ENCODE data around the gene TMEM179.
A peak's percentile ranks its signal among the peaks of the same experiment; 100 is the strongest.
"Not testable (repeated sequence)": the region's sequence is repeated elsewhere in the genome, so short reads cannot be mapped to it uniquely, and the experiment has no call there.

TMEM179 gene

DNA sequence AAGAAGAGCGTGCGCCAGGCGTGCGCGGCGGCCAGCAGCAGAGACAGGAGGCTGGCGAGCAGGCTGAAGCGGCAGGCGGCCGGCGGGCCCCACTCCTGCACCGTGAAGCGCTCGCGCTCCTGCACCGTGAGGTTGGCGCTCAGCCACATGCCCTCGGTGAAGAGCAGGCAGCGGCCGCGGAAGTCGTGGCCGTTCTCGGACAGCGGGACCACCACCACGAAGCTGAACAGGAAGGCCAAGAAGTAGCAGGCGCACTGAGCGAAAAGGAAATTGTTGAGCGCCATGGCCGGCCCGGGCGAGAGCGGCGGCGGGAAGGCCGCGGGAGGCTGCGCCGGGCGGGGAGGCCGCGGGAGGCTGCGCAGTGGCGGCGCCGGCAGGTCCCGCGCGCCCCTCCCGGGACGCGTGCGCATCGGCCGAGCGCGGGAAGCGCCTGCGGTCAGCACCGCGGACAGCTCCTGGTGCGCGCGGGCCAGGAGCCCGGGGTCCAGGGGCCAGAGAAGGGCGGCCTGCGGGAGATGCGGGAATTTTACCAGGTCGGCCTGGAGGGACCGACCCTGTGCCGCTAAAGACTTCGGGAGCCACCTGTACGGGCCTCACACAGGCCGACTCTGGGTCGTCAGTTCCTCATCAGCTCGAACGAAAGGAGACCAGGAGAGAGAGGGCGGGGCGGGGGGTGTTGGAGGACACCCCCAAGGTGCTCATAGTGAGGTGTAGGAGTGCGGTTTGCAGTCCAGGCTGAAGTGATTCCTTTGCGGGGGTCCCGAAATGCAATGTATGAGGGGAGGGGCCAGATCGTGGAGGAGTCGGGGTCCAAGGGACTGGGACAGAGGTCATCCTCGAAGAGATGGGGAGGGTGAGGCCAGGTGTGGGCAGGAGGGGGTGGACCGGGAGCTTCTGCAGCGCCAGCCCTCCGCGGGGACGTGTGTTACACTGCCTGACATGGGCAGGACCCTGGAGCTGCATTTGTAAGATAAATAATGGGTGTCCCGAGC is at the start of gene TMEM179:
TMEM179 (minus strand) TSS at position 315 of the 992 bp plus-strand sequence; CDS start at position 284, 31 bp downstream.
- Histone ChIP-seq H3K27ac (ENCODE audit: low read depth, low read length) (no peak within 1 kb of the TSS), H3K4me1 (ENCODE audit: control insufficient read depth, insufficient read depth, low read length) (no peaks in the 10 kb centered on the region), H3K36me3 (ENCODE audit: control insufficient read depth, insufficient read depth, low read length) (no peaks in the 10 kb centered on the region), H3K9ac (ENCODE audit: low read length) (no peak within 1 kb of the TSS), H3K4me3 (ENCODE audit: low read length) (peak within 1 kb of the TSS; percentile 31), H3K27me3 (ENCODE audit: control insufficient read depth, insufficient read depth, low read length) (peaks cover 20% of the 10 kb centered on the region)

DNA sequence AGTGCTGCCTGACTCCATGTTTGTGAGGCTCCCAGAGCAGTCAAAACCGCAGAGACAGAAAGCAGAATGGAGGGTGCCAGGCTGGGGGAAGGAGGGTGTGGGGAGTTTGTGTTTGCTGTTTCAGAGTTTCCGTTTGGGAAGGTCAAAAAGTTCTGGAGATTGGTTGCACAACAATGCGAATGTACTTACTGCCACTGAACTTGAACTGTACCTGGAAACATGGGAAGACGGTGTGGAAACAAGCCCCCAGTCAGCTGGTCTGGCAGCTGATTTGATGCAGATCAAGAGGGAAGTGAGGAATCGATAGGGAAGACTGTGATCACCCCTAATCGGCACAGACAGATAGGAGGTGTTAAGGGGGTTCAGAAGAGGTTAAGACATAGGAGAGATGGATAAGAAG is 49.5 kb upstream of the TMEM179 start:
- Histone ChIP-seq H3K9ac (ENCODE audit: low read length) (no peak overlapping the region), H3K4me1 (ENCODE audit: control insufficient read depth, insufficient read depth, low read length) (no peaks in the 10 kb centered on the region), H3K36me3 (ENCODE audit: control insufficient read depth, insufficient read depth, low read length) (no peaks in the 10 kb centered on the region), H3K27ac (ENCODE audit: low read depth, low read length) (no peak overlapping the region), H3K27me3 (ENCODE audit: control insufficient read depth, insufficient read depth, low read length) (no peaks in the 10 kb centered on the region), H3K4me3 (ENCODE audit: low read length) (no peak overlapping the region)

DNA sequence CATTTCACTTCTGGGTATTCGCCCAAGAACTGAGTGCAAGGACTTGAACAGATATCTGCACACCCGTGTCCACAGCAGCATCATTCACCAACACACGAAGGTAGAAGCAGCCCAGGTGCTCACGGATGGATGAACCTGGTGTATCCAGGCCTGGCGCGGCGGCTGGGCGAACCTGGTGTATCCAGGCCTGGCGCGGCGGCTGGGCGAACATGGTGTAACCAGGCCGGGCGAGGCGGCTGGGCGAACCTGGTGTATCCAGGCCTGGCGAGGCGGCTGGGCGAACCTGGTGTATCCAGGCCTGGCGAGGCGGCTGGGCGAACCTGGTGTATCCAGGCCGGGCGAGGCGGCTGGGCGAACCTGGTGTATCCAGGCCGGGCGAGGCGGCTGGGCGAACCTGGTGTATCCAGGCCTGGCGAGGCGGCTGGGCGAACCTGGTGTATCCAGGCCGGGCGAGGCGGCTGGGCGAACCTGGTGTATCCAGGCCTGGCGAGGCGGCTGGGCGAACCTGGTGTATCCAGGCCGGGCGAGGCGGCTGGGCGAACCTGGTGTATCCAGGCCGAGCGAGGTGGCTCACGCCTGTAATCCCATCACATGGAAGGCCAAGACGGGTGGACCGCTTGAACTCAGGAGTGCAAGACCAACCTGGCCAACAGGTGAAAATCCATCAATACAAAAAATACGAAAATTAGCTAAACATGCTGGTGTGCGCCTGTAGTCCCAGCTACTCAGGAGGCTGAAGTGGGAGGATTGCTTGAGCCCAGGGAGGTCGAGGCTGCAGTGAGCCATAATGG is 48.8 kb upstream of the TMEM179 start:
- not testable (repeated sequence) for H3K27ac ChIP-seq (ENCODE audit: low read depth, low read length); H3K36me3 ChIP-seq (ENCODE audit: control insufficient read depth, insufficient read depth, low read length); H3K27me3 ChIP-seq (ENCODE audit: control insufficient read depth, insufficient read depth, low read length); H3K4me3 ChIP-seq (ENCODE audit: low read length); H3K9ac ChIP-seq (ENCODE audit: low read length); H3K4me1 ChIP-seq (ENCODE audit: control insufficient read depth, insufficient read depth, low read length)

DNA sequence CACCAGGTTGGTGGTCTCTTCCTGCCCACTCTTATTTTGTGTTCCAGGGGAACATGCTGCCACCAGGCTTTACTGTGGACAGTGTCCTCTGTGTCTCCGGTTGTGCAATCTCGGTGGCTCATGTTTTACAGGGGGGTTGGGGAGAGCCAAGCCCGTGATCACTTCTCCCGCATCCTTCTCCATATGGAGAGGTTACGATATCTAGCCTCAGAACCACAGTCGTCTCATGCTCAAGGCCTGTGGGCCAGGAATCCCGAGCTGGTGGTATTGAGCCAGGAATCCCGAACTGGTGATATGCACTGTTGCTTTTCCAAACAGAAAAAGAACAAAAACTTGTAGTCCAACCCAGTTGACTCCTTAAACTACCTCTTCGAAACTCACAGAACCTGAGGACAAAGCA is 47.8 kb upstream of the TMEM179 start:
- Histone ChIP-seq H3K27me3 (ENCODE audit: control insufficient read depth, insufficient read depth, low read length) (no peaks in the 10 kb centered on the region), H3K4me3 (ENCODE audit: low read length) (no peak overlapping the region), H3K4me1 (ENCODE audit: control insufficient read depth, insufficient read depth, low read length) (no peaks in the 10 kb centered on the region), H3K9ac (ENCODE audit: low read length) (no peak overlapping the region), H3K36me3 (ENCODE audit: control insufficient read depth, insufficient read depth, low read length) (no peaks in the 10 kb centered on the region), H3K27ac (ENCODE audit: low read depth, low read length) (no peak overlapping the region)

DNA sequence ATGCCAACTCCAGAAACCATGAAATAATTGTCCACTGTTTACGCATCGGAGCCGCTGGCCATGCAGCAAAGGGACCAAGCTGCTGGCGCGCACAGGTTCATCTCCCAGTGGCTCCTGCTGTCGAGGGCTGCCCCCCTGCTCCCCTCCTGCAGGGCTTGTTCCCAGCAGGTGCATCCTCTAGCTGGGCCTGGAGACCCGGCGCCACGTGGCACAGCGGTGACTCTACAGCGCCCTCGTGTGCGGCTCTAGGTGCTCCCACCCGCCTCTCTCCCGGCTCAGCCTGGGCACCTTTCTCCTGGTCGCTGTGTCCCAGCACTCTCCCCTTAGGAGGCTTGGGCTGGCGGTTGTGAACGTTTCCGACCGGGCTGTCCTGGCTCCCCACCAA is 47.3 kb upstream of the TMEM179 start:
- H3K27ac ChIP-seq (ENCODE audit: low read depth, low read length), result no peak overlapping the region
- H3K27me3 ChIP-seq (ENCODE audit: control insufficient read depth, insufficient read depth, low read length), result no peaks in the 10 kb centered on the region
- no peaks in the 10 kb centered on the region for H3K4me1 ChIP-seq (ENCODE audit: control insufficient read depth, insufficient read depth, low read length)
- no peak overlapping the region for H3K9ac ChIP-seq (ENCODE audit: low read length)
- H3K4me3 ChIP-seq (ENCODE audit: low read length), result no peak overlapping the region
- no peaks in the 10 kb centered on the region for H3K36me3 ChIP-seq (ENCODE audit: control insufficient read depth, insufficient read depth, low read length)

DNA sequence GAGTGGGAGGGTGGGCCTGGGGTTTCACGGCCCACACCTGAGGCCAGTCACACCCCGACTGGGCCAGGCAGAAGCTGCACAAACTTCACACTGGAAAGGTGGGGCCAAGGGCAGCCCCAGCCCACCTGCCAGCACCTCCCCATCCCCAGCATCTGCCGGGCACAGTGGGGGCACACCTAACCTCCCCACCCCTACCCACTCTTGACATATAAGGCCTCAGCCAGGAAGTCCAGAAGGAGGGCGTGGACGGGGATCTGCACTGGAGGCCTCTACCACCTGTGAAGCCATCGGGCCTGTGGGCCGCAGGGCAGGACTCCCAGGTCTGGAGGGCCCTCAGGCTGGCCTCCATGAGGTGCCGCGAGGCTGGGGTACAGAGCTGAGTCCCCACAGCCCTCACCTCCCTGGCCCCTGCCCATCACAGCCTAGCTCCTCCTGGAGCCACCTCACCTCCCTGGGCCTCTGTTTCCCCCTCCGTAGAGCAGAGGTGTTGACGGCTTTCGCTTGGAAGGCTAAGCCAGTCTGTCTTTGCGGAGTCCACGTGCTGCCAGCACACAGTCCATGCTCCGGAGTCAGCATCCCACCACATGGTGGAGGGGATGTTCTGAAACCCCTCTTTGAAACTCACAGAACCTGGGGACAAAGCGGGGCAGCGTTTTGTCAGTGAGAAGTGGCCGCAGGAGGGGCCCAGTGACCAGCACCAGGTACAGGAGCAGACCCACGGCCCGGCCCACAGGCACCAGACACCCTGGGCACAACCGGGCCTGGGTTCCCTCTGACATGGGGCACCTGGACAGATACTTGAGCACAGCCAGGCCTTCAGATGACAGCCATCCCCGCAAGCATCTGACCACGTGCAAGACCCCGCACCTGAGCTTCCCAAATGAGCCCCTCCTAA is 46.7 kb upstream of the TMEM179 start:
- no peak overlapping the region for H3K9ac ChIP-seq (ENCODE audit: low read length)
- no peaks in the 10 kb centered on the region for H3K27me3 ChIP-seq (ENCODE audit: control insufficient read depth, insufficient read depth, low read length)
- no peaks in the 10 kb centered on the region for H3K36me3 ChIP-seq (ENCODE audit: control insufficient read depth, insufficient read depth, low read length)
- H3K4me3 ChIP-seq (ENCODE audit: low read length), result no peak overlapping the region
- no peaks in the 10 kb centered on the region for H3K4me1 ChIP-seq (ENCODE audit: control insufficient read depth, insufficient read depth, low read length)
- H3K27ac ChIP-seq (ENCODE audit: low read depth, low read length), result no peak overlapping the region

DNA sequence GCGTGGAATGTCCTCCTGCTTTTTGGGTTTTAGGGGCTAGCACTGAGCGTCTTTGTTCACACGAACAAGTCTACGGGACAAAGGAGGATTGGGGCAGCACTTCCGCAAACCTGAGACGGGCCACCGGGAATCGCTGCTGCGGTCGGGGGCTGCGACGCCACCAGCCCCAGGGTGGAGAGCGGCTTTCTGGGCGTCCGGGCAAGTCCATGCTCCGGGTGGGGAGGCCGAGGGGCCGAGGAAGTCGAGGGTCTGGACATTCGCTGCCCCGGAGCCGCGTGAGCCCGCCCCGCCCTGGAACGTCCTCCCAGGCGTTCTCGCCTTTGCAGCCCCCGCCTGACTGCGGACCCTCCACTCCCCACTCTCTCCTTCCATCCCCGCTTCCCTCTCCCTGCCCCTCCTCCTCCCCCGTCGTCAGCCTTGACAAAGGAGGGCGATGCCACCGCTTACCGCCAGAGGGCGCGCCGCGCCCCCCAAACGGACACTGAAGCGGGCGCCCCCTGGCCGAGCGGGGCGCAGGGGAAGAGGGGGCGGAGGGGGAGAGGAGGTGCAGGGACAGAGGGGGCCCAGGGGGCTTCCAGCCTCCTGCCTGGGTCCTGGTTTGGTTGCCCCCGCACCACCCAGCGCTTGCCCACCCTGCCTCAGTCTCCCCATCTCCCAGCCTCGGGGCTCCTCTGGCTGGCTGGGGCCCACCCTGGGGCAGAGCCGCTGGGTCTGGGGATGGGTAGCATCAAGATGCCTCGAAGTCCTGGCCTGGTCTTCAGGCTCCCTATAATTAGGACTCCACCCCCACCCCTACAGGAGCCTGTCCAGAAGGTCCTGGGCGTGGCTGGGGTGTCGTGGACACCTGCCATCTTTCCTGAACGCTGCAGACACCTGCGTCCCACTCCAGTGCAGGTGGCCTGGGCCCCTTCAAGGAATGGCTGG is 45.7 kb upstream of the TMEM179 start:
- Histone ChIP-seq H3K4me1 (ENCODE audit: control insufficient read depth, insufficient read depth, low read length) (no peaks in the 10 kb centered on the region), H3K4me3 (ENCODE audit: low read length) (peak overlapping the region; percentile 63), H3K9ac (ENCODE audit: low read length) (no peak overlapping the region), H3K27ac (ENCODE audit: low read depth, low read length) (no peak overlapping the region), H3K27me3 (ENCODE audit: control insufficient read depth, insufficient read depth, low read length) (no peaks in the 10 kb centered on the region), H3K36me3 (ENCODE audit: control insufficient read depth, insufficient read depth, low read length) (no peaks in the 10 kb centered on the region)

DNA sequence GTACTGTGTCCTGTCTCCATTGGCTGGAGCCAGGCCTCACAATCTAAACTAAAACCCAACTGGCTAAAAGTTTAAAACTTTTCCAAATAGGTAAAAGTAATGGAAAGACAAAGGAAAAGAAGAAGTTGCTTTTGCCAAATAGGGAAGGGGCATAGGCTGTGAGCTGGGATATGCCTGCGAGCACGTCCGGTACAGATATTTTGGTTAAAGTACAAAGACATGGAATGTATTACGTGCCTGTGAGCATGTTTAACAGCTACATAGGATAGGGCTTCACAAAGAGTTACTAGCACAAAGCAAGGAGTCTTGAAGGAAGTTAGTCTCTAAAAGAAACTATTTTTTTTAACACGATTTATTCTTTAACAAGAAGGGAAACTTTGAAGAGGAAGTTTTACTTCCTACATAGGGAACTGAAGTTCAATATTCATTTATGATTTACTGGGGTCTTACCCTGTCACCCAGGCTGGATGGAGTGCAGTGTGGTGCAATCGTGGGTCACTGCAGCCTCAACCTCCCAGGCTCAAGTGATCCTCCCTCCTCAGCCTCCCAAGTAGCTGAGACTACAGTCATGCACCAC is 43.0 kb upstream of the TMEM179 start:
- Histone ChIP-seq H3K4me3 (ENCODE audit: low read length) (no peak overlapping the region), H3K4me1 (ENCODE audit: control insufficient read depth, insufficient read depth, low read length) (no peaks in the 10 kb centered on the region), H3K27ac (ENCODE audit: low read depth, low read length) (no peak overlapping the region), H3K9ac (ENCODE audit: low read length) (no peak overlapping the region), H3K27me3 (ENCODE audit: control insufficient read depth, insufficient read depth, low read length) (no peaks in the 10 kb centered on the region), H3K36me3 (ENCODE audit: control insufficient read depth, insufficient read depth, low read length) (no peaks in the 10 kb centered on the region)

DNA sequence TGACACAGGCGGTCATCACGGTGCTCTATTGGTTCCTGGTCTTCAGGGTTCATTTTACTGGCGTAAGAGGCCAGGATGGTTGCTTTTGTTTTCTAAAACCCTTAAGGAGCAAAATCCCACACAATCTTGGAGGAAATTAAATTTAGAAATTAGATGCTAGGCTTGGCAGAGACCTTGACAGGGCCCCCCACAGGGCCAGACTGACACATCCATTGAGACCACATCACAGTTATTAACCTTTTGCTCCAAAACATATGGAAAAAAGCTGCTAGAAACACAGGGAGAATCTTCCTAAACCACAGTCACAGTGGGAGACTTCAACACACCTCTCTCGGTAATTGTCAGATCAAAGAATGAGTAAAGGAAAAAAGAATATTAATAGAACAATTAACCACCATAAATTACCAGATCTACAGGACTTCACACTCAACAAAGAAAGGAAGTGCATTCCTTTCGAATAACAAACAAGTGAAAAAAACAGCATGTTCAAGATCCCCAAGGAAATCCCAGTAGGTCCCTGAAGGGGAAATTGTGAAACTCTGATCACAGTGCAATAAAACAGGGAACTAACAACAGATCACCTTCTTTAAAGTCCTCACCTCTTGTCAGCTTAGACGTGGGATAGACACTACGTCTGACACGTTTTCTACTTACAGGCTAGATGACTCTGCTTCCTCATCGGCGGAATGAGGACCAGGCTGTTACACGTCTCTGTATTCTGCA is 40.2 kb upstream of the TMEM179 start:
- Histone ChIP-seq H3K27me3 (ENCODE audit: control insufficient read depth, insufficient read depth, low read length) (peaks cover 5% of the 10 kb centered on the region), H3K4me3 (ENCODE audit: low read length) (no peak overlapping the region), H3K9ac (ENCODE audit: low read length) (no peak overlapping the region), H3K4me1 (ENCODE audit: control insufficient read depth, insufficient read depth, low read length) (no peaks in the 10 kb centered on the region), H3K36me3 (ENCODE audit: control insufficient read depth, insufficient read depth, low read length) (no peaks in the 10 kb centered on the region), H3K27ac (ENCODE audit: low read depth, low read length) (no peak overlapping the region)

DNA sequence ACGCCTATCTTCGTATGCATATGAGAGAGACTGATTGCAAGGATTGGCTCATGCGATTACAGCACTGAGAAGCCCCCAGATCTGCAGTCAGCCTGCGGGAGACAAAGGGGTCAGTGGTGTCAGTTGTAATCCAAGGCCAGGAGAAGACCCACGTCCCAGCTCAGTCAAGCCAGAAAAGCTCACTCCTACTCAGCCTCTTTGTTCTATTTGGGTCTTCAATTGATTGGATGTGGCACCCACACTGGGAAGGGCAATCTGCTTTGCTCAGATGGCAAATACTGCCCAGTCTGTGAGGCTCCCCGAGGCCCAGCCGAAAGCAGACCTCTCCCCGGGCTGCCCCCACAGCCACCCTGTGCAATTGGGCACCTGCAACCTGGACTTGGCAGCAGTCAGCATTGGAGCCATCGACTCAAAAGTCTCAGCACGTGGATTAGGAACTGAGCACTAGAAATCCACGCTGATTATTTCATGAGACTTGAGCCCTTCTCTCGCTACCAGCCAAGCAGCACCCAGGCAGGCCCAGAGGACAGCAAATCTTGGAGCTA is 39.6 kb upstream of the TMEM179 start:
- H3K4me3 ChIP-seq (ENCODE audit: low read length), result no peak overlapping the region
- no peaks in the 10 kb centered on the region for H3K4me1 ChIP-seq (ENCODE audit: control insufficient read depth, insufficient read depth, low read length)
- peaks cover 8% of the 10 kb centered on the region for H3K27me3 ChIP-seq (ENCODE audit: control insufficient read depth, insufficient read depth, low read length)
- H3K36me3 ChIP-seq (ENCODE audit: control insufficient read depth, insufficient read depth, low read length), result no peaks in the 10 kb centered on the region
- no peak overlapping the region for H3K9ac ChIP-seq (ENCODE audit: low read length)
- H3K27ac ChIP-seq (ENCODE audit: low read depth, low read length), result no peak overlapping the region
